Prostate gland (tissue), 2 donors: Measurements from ENCODE around the gene ZXDC.

Source experiments
- CTCF ChIP-seq, 4 experiments: fragments of 200-600 bp in 2 of 4; fragments of 450-650 bp in 2 of 4; sonication (generic) in 2 of 4; IDR thresholded peaks; 1 replicate in 3 of 4; 2 replicates in 1 of 4; pipeline ENCODE4 v1.5.1; 2016 to 2019; ENCODE audit warnings: antibody characterized with exemption in 4 of 4, mild to moderate bottlenecking in 2 of 4, moderate library complexity in 2 of 4
- POLR2A ChIP-seq: fragments of 450-650 bp; IDR thresholded peaks from one replicate; pipeline ENCODE4 v1.6.1; 2016; ENCODE audit warnings: antibody characterized with exemption, mild to moderate bottlenecking
- POLR2AphosphoS5 ChIP-seq: sonication (generic); formaldehyde crosslinking; IDR thresholded peaks from one replicate; pipeline ENCODE4 v1.6.1; 2017; ENCODE audit warnings: antibody characterized with exemption

- TF ChIP-seq CTCF (IDR thresholded peaks at IDR 0.05) (no peak), POLR2A (no peak), POLR2AphosphoS5 (no peak)
These were observed 77.9 kb downstream of the ZXDC start for GRCh38 chr3:126397610-126398422.
